GM23338 (cell line): Measurements from ENCODE around the gene CACNA2D1. TPM values are rescaled to one million over a fixed set of nuclear protein-coding genes. Genes with fewer than 3 reads are reported as not detected.

Experiments used
- JUNB ChIP-seq: IDR thresholded peaks from one replicate; pipeline ENCODE4 v1.6.1; 2016; ENCODE audit warnings: antibody characterized with exemption; ENCODE audit not compliant: unreplicated experiment
- NANOG ChIP-seq: IDR thresholded peaks from 2 replicates; pipeline ENCODE4 v1.6.1; 2016; ENCODE audit warnings: antibody characterized with exemption, borderline replicate concordance
- ZNF462 ChIP-seq: fragments of 250-450 bp; sonication (Bioruptor Pico); IDR thresholded peaks from 2 replicates; pipeline ENCODE4 v1.5.0; 2020; ENCODE audit warnings: mild to moderate bottlenecking, moderate library complexity
- polyA plus RNA-seq: library from polyadenylated mRNA; unstranded; fragments of >200 nt; fragmentation: Nextera tagmentation; extraction: Ambion mirVana; gene quantifications from 2 replicates; pipeline ENCODE4 v1.2.1, GENCODE V29; 2016
- total RNA-seq: library from RNA; depleted of rRNA; stranded (reverse); fragments of >200 nt; shearing (Covaris generic); gene quantifications from 2 replicates; pipeline ENCODE4 v1.2.3, GENCODE V29; 2014
- TF ChIP-seq, protein P1 (sequence below): IDR thresholded peaks from one replicate; pipeline ENCODE4 v1.6.1; 2018; ENCODE audit warnings: antibody characterized with exemption; ENCODE audit not compliant: unreplicated experiment

Gene CACNA2D1
- total and polyA plus RNA-seq, 2 experiments from 2014 or later: 7.0 to 20.4 TPM

DNA sequence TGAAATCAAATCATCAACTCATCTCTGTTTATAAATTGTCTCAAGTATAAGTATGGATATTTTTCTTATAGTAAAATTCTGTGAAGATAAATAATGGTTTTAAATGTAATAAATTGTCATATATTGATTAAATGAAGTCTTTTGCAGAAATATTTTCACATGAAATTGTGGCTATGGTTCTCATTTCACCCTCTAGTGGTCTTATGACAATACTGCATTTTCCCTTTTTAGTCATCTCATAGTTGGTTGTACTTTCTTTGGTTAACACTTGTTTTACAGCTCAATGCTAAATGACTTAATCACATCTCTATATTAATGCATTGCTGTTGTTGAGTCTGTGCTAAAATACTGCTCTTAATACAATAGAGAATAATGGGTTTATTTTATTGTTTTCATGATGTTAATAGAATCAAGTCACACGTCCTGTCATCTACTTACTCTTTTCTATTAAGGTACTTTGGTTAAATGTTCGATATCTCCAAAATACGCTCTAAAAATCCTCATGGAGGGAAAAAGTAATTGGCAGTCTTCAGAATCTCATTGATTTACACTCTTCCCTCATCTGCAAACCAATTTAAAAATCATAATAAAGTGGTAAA lies 38.0 kb upstream of the CACNA2D1 start (continued):
- TF ChIP-seq ZNF462 (CRISPR knock-in tag) (no peak), NANOG (no peak), JUNB (no peak)
- TF ChIP-seq, protein P1, sequence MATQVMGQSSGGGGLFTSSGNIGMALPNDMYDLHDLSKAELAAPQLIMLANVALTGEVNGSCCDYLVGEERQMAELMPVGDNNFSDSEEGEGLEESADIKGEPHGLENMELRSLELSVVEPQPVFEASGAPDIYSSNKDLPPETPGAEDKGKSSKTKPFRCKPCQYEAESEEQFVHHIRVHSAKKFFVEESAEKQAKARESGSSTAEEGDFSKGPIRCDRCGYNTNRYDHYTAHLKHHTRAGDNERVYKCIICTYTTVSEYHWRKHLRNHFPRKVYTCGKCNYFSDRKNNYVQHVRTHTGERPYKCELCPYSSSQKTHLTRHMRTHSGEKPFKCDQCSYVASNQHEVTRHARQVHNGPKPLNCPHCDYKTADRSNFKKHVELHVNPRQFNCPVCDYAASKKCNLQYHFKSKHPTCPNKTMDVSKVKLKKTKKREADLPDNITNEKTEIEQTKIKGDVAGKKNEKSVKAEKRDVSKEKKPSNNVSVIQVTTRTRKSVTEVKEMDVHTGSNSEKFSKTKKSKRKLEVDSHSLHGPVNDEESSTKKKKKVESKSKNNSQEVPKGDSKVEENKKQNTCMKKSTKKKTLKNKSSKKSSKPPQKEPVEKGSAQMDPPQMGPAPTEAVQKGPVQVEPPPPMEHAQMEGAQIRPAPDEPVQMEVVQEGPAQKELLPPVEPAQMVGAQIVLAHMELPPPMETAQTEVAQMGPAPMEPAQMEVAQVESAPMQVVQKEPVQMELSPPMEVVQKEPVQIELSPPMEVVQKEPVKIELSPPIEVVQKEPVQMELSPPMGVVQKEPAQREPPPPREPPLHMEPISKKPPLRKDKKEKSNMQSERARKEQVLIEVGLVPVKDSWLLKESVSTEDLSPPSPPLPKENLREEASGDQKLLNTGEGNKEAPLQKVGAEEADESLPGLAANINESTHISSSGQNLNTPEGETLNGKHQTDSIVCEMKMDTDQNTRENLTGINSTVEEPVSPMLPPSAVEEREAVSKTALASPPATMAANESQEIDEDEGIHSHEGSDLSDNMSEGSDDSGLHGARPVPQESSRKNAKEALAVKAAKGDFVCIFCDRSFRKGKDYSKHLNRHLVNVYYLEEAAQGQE: no peak
